ENCODE results near the gene SLC25A21. TPM values are rescaled to one million over a fixed set of nuclear protein-coding genes. Genes with fewer than 3 reads are reported as not detected.

The SLC25A21 gene
- total RNA-seq, 1 donor from 2014 or later, result 0.56 TPM

DNA sequence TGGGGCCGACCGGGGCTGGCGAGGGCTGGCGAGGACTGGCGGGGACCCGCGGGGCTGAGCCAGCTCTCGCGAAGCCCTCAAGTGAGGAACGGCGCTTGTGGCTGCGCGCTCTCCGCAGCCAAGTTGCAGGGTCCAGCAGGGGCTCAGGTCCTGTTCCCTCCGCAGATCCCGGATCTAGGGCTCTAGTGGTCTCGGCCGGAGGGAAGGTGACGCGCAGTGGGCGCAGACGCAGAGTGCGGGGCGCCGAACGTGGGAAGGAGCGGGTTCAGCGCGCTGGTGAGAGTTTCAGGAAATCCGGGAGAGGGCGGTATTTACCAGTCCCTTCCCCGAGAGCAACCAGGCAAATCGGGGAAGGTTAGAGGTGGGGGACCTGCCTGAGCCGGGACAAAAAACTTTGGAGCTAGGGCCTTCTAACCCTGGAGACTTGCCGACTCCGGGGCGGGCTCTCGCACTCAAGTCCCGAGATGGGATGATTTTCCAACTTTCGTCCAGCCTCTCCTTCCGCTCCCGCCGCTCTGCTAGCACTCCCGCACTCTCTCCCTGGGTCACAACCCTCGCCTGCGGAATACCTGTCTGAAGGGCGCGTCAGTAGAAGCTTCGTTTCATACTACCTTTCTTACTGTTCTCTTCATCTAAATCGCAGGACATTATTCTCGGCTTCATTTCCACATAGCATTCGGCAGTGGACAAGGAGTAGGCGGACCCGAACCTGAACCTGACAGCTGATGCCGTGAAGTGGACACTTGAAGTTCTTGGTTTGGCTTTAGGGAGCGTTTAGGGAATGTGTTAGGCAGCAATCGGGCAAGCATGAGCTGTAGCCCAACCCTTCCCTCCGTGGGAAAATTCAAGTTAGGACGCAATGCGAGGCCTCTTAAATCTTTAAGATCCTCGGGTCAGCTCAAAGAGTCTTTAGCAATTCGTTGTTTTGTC is 524.3 kb downstream of the SLC25A21 start:
- no peak overlapping the region for H3K27ac Mint-ChIP-seq (ENCODE audit: unreplicated experiment)
- H3K9me3 Mint-ChIP-seq (ENCODE audit: unreplicated experiment), result no peaks in the 10 kb centered on the region
- TF ChIP-seq, protein P1, sequence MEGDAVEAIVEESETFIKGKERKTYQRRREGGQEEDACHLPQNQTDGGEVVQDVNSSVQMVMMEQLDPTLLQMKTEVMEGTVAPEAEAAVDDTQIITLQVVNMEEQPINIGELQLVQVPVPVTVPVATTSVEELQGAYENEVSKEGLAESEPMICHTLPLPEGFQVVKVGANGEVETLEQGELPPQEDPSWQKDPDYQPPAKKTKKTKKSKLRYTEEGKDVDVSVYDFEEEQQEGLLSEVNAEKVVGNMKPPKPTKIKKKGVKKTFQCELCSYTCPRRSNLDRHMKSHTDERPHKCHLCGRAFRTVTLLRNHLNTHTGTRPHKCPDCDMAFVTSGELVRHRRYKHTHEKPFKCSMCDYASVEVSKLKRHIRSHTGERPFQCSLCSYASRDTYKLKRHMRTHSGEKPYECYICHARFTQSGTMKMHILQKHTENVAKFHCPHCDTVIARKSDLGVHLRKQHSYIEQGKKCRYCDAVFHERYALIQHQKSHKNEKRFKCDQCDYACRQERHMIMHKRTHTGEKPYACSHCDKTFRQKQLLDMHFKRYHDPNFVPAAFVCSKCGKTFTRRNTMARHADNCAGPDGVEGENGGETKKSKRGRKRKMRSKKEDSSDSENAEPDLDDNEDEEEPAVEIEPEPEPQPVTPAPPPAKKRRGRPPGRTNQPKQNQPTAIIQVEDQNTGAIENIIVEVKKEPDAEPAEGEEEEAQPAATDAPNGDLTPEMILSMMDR (IDR thresholded peaks at IDR 0.05), result peak; percentile 86
- H3K4me3 Mint-ChIP-seq (ENCODE audit: unreplicated experiment), result peak overlapping the region; percentile 74
- no peaks in the 10 kb centered on the region for H3K36me3 Mint-ChIP-seq (ENCODE audit: unreplicated experiment)
- DNase-seq (ENCODE audit: extremely low spot score, unreplicated experiment), result no peak
- peaks cover 82% of the 10 kb centered on the region for H3K27me3 Mint-ChIP-seq (ENCODE audit: unreplicated experiment)
- peaks cover 16% of the 10 kb centered on the region for H3K4me1 Mint-ChIP-seq (ENCODE audit: unreplicated experiment)

DNA sequence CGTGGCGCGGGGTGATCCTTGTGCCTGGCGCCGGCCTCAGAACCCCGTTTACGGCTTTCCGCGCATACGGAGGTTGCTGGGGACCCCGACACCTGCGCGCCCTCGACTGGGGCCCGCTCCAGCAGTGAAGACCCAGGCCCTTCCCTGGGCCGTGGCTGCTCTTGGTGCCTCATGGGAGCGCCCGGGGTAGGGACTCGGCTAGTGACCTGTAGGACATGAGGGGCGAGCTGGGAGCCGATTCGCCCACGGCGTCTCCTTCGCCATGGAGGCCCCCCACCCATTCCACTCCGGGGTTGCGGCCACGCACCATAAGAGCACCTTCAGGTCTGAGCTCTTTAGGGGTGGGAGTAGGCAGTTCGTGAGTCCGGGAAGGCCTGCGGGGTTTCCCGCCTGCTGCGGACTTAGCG is 525.0 kb downstream of the SLC25A21 start:
- Mint-ChIP-seq H3K27me3 (ENCODE audit: unreplicated experiment) (peaks cover 80% of the 10 kb centered on the region), H3K27ac (ENCODE audit: unreplicated experiment) (no peak overlapping the region), H3K4me3 (ENCODE audit: unreplicated experiment) (peak overlapping the region; percentile 74), H3K36me3 (ENCODE audit: unreplicated experiment) (no peaks in the 10 kb centered on the region), H3K4me1 (ENCODE audit: unreplicated experiment) (peaks cover 16% of the 10 kb centered on the region), H3K9me3 (ENCODE audit: unreplicated experiment) (no peaks in the 10 kb centered on the region)
- no peak for DNase-seq (ENCODE audit: extremely low spot score, unreplicated experiment)
- TF ChIP-seq, protein P1 (IDR thresholded peaks at IDR 0.05), result no peak

DNA sequence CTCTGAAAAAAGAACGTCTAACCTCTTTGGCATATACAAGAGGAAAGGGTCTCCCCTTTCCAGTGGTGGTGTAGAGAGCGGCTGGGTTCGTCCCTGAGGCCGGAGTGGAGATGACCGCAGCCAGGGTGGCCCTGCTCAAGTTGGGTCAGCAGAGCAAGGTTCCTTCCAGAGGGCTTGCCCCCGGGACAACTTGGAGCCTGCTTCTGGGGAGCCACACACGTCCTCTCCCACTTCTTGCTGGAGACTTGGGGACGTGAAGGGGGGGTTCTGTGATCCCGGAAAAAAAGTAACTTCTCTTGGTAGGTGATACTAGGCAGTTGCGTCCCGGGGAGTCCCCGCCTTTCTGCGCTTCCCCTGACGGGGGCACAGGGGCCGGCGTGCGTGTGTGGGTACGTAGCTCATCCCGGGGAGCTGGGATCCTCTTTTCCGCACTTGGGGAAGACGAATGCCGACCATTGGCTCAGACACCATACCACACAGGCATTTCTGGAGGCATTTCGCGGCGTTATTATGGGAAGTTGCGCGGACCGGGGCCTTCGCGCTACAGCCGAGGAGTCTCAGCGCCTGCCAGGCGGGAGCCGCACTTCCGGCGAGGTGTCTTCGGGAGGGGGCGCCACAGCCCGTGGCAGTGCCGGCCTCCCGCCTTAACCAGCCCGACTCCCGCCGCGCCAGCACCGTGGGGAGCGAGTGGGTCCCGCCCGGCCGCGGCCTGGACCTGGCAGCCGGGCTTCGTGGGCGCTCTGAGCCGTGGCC is 525.6 kb downstream of the SLC25A21 start:
- no peak overlapping the region for H3K27ac Mint-ChIP-seq (ENCODE audit: unreplicated experiment)
- H3K36me3 Mint-ChIP-seq (ENCODE audit: unreplicated experiment), result no peaks in the 10 kb centered on the region
- H3K9me3 Mint-ChIP-seq (ENCODE audit: unreplicated experiment), result no peaks in the 10 kb centered on the region
- peaks cover 16% of the 10 kb centered on the region for H3K4me1 Mint-ChIP-seq (ENCODE audit: unreplicated experiment)
- TF ChIP-seq, protein P1 (IDR thresholded peaks at IDR 0.05), result peak; percentile 42
- no peak for DNase-seq (ENCODE audit: extremely low spot score, unreplicated experiment)
- H3K27me3 Mint-ChIP-seq (ENCODE audit: unreplicated experiment), result peaks cover 78% of the 10 kb centered on the region
- peak overlapping the region; percentile 64 for H3K4me3 Mint-ChIP-seq (ENCODE audit: unreplicated experiment)

DNA sequence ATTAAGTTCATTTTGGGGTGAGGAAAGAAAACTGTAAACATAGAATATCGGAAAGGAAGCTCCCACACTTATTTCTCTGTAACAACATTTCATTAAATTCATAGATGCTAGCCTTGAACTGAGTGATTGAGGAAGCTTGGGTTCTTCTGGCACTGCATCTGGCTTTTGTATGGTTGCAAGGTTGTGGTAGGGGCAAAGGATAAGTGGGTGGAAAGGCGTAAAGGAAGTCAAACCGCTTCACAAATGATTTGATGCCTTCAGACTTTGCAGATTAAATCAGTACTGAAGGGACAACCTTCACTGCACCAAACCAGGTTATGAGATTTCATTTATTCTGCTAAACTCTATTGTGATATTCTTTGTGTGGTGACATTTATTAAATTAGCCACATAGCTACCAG is 538.8 kb downstream of the SLC25A21 start:
- no peak overlapping the region for H3K4me3 Mint-ChIP-seq (ENCODE audit: unreplicated experiment)
- TF ChIP-seq, protein P1 (IDR thresholded peaks at IDR 0.05), result no peak
- H3K9me3 Mint-ChIP-seq (ENCODE audit: unreplicated experiment), result no peaks in the 10 kb centered on the region
- H3K4me1 Mint-ChIP-seq (ENCODE audit: unreplicated experiment), result no peaks in the 10 kb centered on the region
- H3K27ac Mint-ChIP-seq (ENCODE audit: unreplicated experiment), result no peak overlapping the region
- no peaks in the 10 kb centered on the region for H3K36me3 Mint-ChIP-seq (ENCODE audit: unreplicated experiment)
- no peak for DNase-seq (ENCODE audit: extremely low spot score, unreplicated experiment)
- peaks cover 33% of the 10 kb centered on the region for H3K27me3 Mint-ChIP-seq (ENCODE audit: unreplicated experiment)

Small RNA genes lying within 50 kb of the gene (microRNA-seq; reads per million reads assigned to microRNA genes)
- gene MIR4503 (ENCODE audit: unreplicated experiment), result not detected

Other genes starting within 250 kb of the SLC25A21 start
- 14.6 and 17.2 TPM in 2 replicates for gene MIPOL1, start 25.3 kb upstream of the SLC25A21 start, total RNA-seq